Stimulated activated effector memory CD8-positive, alpha-beta T cell treated with anti-CD3 and anti-CD28 coated beads, Interleukin-12 subunit alpha, Interleukin-12 subunit beta, amount 100 ng/mL, for 72 hours (primary cell): ENCODE results near the gene FAM133A.

Experiments
- ATAC-seq: fragments of 150-1000 bp; cut with Tn5 transposase; 2 replicates; pipeline ENCODE4 v1.10.0; 2021
- DNase-seq, 2 donors: peaks; one replicate each; pipeline ENCODE4 v3.0.0; 2021 to 2022; ENCODE audit warnings: low spot score in 2 of 2
- H3K27ac Mint-ChIP-seq: one replicate; pipeline ENCODE4 v1.8.0; 2022; ENCODE audit warnings: mild to moderate bottlenecking, mixed read lengths
- H3K36me3 Mint-ChIP-seq: one replicate; pipeline ENCODE4 v1.8.0; 2022; ENCODE audit warnings: mild to moderate bottlenecking, mixed read lengths
- H3K4me1 Mint-ChIP-seq: one replicate; pipeline ENCODE4 v1.8.0; 2022; ENCODE audit warnings: mixed read lengths
- H3K4me3 Mint-ChIP-seq: one replicate; pipeline ENCODE4 v1.8.0; 2022; ENCODE audit warnings: mild to moderate bottlenecking, mixed read lengths
- H3K9me3 Mint-ChIP-seq: one replicate; pipeline ENCODE4 v1.8.0; 2022; ENCODE audit warnings: mixed read lengths

The FAM133A gene

DNA sequence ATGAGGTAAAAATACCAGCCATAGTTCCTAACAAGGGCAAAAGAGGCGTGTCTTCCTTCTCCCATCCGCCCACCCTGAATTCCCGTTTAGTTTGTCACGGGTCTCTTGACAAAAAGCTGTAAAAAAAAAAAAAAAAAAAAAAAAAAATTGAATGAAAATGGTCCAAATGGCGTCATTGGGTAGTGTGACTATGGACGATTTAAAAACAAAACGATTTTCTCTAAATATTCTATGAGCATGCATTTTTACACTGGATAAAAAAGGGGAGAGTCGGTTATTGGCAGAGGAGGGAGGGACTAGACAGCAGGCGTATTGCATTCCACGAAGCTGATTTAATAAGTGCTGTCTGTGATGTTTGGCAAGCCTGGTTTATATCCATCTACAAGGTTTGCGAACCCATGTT lies at the start of gene FAM133A:
TSS of gene FAM133A (plus strand) at position 338 of the 403 bp plus-strand sequence. CDS start 35,214 bp downstream, outside the sequence.
- Mint-ChIP-seq H3K9me3 (no peaks in the 10 kb centered on the region), H3K27ac (peak within 1 kb of the TSS; percentile 68), H3K4me1 (no peaks in the 10 kb centered on the region), H3K36me3 (no peaks in the 10 kb centered on the region), H3K4me3 (peak within 1 kb of the TSS; percentile 77)
- DNase-seq (no peak), ATAC-seq (no peak)

DNA sequence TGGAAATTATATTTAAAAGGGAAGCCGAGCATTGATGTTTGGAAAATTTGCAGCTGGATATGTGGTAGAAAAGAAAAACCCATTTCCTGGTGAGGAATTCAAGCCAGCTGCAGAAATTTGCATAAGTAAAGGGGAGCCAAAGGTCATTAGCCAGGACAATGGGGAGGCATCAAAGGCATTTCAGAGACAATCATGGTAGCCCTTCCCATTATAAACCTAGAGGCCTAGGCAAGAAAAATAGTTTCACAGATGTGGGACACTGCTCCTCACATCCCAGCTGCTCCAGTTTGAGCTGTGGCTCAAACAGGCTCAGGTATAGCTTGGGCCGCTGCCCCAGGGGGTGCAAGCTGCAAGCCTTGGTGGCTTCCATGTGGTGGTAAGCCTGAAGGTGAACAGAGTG lies 36.4 kb upstream of the FAM133A start:
- Mint-ChIP-seq H3K27ac (no peak overlapping the region), H3K9me3 (peaks cover 3% of the 10 kb centered on the region), H3K4me3 (no peak overlapping the region), H3K4me1 (no peaks in the 10 kb centered on the region), H3K36me3 (no peaks in the 10 kb centered on the region)
- ATAC-seq = no peak
- DNase-seq = no peak

DNA sequence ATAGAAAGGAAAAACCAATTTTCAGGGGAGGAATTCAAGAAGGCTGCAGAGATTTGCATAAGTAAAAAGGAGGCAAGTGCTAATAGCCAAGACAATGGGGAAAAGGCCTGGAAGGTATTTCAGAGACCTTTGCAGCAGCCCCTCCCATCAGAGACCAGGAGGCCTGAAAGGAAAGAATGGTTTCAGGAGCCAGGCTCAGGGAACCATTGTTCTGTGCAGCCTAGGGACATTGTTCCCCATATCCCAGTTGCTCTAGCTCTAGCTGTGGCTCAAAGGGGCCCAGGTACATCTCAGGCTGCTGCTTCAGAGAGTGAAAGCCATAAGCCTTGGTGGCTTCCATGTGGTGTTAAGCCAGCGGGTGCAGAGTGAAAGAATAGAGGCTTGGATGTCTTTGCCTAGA lies 24.6 kb upstream of the FAM133A start:
- no peaks in the 10 kb centered on the region for H3K36me3 Mint-ChIP-seq
- H3K9me3 Mint-ChIP-seq = peaks cover 4% of the 10 kb centered on the region
- no peak overlapping the region for H3K4me3 Mint-ChIP-seq
- ATAC-seq (no peak), DNase-seq (no peak)
- no peak overlapping the region for H3K27ac Mint-ChIP-seq
- no peaks in the 10 kb centered on the region for H3K4me1 Mint-ChIP-seq

DNA sequence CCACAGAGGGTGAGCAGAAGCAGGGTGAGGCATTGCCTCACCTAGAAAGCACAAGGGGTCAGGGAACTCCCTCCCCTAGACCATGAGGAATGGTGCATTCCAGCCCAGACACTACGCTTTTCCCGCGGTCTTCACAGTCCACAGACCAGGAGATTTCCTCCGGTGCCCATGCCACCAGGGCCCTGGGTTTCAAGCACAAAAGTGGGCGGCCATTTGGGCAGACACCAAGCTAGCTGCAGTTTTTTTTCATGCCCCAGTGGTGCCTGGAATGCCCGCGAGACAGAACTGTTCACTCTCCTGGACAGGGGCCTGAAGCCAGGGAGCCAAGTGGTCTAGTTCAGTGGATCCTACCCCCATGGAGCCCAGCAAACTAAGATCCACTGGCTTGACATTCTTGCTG lies 13.4 kb upstream of the FAM133A start:
- Mint-ChIP-seq H3K4me1 (no peaks in the 10 kb centered on the region), H3K4me3 (no peak overlapping the region), H3K36me3 (no peaks in the 10 kb centered on the region), H3K27ac (no peak overlapping the region), H3K9me3 (no peaks in the 10 kb centered on the region)
- ATAC-seq (no peak), DNase-seq (no peak)

DNA sequence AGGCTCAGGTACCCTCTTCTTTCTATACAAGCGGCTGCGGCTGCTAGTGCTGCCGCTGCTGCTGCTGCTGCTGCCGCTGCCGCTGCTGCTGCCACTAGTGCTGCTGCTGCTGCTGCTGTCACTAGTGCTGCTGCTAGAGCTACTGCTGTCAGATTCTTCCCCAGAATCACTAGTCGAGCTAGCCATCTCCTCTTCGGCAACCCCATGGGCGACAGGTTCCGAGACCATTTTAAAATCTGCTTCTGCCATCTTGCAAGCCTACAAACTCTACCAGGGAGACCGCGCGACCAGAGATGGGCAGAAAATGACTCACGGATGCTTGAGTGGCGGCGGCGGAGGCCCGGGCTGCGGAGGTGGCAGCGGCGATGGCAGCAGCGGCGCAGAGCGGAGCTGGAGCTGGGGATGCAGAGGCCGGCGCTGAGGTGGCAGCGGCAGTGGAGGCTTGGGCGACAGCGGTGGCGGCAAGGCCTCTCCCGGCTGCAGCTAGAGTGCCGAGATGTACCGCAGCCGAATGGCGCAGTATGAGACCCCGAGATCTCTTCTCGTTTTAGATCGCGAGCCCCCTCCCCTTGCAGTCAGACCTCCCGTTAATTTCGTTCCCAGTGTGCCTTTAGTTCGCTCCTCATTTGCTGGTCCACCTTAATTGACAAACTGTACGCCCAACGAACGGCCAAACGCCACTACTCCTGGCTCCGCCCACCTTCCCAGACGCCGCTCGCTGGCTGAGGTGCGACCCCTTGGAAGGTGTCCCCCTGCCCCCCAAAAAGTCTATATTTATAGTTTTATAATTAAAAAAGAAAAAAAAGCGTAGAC lies 744 bp upstream of the FAM133A start, which contains the start of gene NAP1L3:
TSS of gene NAP1L3 (minus strand) at position 523 of the 813 bp plus-strand sequence. CDS start at position 249, 274 bp downstream.
- no peaks in the 10 kb centered on the region for H3K4me1 Mint-ChIP-seq
- no peaks in the 10 kb centered on the region for H3K36me3 Mint-ChIP-seq
- peak; percentile 9 to 55 for DNase-seq

DNA sequence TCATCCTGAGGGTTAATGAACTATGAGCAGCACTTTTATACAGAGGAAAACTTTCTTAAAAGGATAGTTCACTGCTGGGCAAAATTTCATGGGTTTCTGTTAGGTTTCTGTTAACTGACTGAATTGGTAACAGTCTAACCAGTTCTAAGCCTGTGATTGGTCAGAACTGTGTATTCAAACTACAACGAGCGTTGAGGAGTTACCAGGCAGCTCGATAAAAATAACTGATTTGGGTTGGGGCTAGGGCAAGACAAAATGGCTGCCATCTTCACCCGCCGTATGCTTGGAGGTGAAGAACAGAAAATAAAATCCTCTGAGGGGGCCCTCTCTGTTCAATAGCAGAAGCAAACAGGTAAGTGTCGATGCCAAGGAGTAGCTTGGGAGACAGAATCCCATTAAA lies 22.0 kb downstream of the FAM133A start:
- no peak overlapping the region for H3K27ac Mint-ChIP-seq
- DNase-seq (no peak), ATAC-seq (no peak)
- H3K4me3 Mint-ChIP-seq = no peak overlapping the region
- H3K36me3 Mint-ChIP-seq = no peaks in the 10 kb centered on the region
- no peaks in the 10 kb centered on the region for H3K4me1 Mint-ChIP-seq
- H3K9me3 Mint-ChIP-seq = no peaks in the 10 kb centered on the region

More for the DNA sequence above, 744 bp upstream of the FAM133A start, which contains the start of gene NAP1L3:
- H3K9me3 Mint-ChIP-seq = no peaks in the 10 kb centered on the region
- H3K27ac Mint-ChIP-seq = peak within 1 kb of the TSS; percentile 68
- H3K4me3 Mint-ChIP-seq = peak within 1 kb of the TSS; percentile 77
- ATAC-seq = peak; percentile 94

DNA sequence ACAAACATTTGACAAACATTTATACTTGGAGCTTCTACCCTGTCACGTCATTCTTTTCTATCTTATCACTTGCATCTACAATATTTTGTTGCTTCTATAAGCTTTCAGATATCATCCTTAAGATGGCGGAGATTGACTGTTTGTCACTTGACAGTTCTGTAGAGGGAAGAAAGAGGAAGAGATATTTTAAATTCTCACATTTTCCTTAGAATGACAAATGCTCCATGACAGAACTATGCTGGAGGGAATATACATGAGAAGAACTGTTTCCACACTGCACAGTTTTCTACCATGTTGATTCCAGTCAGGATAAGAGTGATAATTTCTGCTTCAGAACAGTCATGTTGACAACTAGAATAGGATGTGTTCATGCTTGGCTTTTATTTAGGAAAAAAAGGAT lies 29.7 kb downstream of the FAM133A start:
- ATAC-seq (no peak), DNase-seq (no peak)
- Mint-ChIP-seq H3K9me3 (no peaks in the 10 kb centered on the region), H3K4me1 (no peaks in the 10 kb centered on the region), H3K36me3 (no peaks in the 10 kb centered on the region), H3K27ac (no peak overlapping the region), H3K4me3 (no peak overlapping the region)

DNA sequence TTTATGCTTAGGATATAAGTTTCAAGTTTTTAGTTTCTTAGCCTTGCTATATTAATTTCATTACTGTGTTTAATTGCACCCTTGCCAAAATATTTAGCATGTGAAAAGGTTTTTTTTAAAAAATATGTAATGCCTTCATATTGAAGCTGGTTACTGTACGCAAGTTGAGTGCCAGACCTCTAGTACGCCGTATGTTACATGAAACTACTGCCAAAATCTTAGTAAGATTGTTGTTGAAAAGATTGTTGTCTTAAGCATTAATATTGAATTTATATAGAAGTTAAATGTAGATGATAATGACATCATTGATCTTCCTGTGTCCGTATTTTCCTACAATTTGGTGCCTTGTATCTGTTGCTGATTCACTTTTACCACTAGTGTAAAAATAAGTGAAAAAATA lies 37.1 kb downstream of the FAM133A start:
- no peak overlapping the region for H3K27ac Mint-ChIP-seq
- ATAC-seq = no peak

GRCh38 chrX:93741811-93742210 lies 67.8 kb downstream of the FAM133A start:
- Mint-ChIP-seq H3K36me3 (no peaks in the 10 kb centered on the region), H3K27ac (no peak overlapping the region)

More for the DNA sequence above, 37.1 kb downstream of the FAM133A start:
- Mint-ChIP-seq H3K36me3 (no peaks in the 10 kb centered on the region), H3K4me1 (no peaks in the 10 kb centered on the region), H3K4me3 (no peak overlapping the region), H3K9me3 (peaks cover 3% of the 10 kb centered on the region)
- no peak for DNase-seq

GRCh38 chrX:93760163-93760562 lies 86.2 kb downstream of the FAM133A start:
- H3K36me3 Mint-ChIP-seq = no peaks in the 10 kb centered on the region
- no peak overlapping the region for H3K4me3 Mint-ChIP-seq
- DNase-seq (no peak), ATAC-seq (no peak)
- peaks cover 6% of the 10 kb centered on the region for H3K9me3 Mint-ChIP-seq
- H3K4me1 Mint-ChIP-seq = no peaks in the 10 kb centered on the region
- no peak overlapping the region for H3K27ac Mint-ChIP-seq

More at GRCh38 chrX:93741811-93742210, 67.8 kb downstream of the FAM133A start:
- no peak overlapping the region for H3K4me3 Mint-ChIP-seq
- DNase-seq (no peak), ATAC-seq (no peak)
- H3K4me1 Mint-ChIP-seq = no peaks in the 10 kb centered on the region
- no peaks in the 10 kb centered on the region for H3K9me3 Mint-ChIP-seq
